T-helper 2 cell treated with Interferon-gamma antibody and Interleukin-4, amounts not matched to agents 100 ng/mL and 5 ng/mL, for 36 hours (primary cell): Measurements from ENCODE around the gene NR3C1. TPM values are rescaled to one million over a fixed set of nuclear protein-coding genes. Genes with fewer than 3 reads are reported as not detected.

Experiments
- intact Hi-C: fragments of 100-400 bp; cut with micrococcal nuclease; formaldehyde crosslinking; loops from one replicate; pipeline ENCODE4 v1.15.1; 2023
- total RNA-seq: library from RNA; stranded (reverse); gene quantifications from 2 replicates; pipeline ENCODE4 v1.2.3, GENCODE V29; 2022

Gene NR3C1
- 50.7 and 51.2 TPM in 2 replicates for total RNA-seq

DNA sequence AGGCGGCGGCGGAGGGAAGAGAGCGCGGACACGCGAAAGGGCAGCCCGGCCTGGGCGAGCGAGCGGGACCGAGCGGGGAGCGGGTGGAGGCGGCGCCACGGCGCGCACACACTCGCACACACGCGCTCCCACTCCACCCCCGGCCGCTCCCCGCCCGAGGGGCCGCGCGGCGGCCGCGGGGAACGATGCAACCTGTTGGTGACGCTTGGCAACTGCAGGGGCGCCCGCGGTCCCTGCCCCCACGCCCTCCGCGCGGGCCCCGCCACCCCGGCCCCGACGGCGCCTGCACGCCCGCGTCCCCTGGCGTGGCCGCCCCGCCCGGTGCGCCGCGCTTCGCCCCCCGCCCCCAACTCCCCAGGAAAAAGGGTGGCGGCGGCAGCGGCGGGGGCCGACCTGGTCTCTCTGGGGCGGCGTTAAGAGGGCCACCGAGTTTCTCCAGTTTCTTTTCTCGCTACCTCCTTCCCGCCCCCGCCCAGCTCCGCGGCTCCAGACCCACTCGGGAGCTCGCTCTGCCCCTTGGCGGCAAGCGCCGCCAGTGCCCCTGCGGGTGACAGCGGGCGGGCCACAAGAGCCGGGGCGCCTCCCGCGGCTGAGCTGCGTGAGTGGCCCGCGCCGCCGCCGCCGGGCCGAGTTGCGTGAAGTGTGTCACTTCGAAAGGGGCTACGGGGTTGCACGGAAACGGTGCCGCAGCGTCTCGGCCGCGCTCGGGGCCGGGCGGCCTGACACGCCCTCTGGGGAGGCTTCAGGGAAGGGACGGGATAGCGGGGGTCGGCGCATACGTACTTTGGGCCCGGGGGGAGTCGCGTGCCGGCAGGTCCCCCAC, at the start of gene NR3C1:
TSS of gene NR3C1 (minus strand) at position 94 of the 823 bp plus-strand sequence. CDS start 2,847 bp downstream, outside the sequence.
- intact Hi-C loops, result loop anchor here (1.0 to 5.0 kb wide), 14 partner anchors 30 to 786 kb away; partner anchors contain the start of gene ARHGAP26

GRCh38 chr5:143449772-143450171, 46.3 kb upstream of the NR3C1 start:
- intact Hi-C loops, result no loop called here

GRCh38 chr5:143448518-143448917, 45.0 kb upstream of the NR3C1 start:
- intact Hi-C loops, result no loop called here

- intact Hi-C loops, result no loop called here
These were observed 44.5 kb upstream of the NR3C1 start for GRCh38 chr5:143447983-143448382.

GRCh38 chr5:143446535-143447226, 43.2 kb upstream of the NR3C1 start:
- intact Hi-C loops, result no loop called here

DNA sequence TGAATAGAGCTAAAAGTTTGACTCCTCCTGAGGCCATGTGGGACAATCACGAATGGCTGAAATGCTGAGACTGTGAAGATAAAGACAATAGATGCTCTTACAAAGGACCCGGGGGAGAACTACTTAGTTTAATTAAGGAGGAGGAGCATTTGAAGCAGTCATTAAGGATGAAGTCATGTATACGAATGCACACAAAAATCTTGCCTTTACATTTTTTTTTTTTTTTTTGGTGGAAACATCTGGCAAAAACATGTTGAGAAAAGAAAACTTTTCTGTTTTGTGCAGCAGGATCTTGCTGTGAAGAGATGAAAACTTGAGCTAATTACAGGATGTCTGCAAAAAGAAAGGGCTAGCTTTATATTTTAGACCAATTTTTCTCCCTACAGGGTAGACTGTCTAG, 42.3 kb upstream of the NR3C1 start:
- intact Hi-C loops, result no loop called here

- intact Hi-C loops, result no loop called here
These were observed 39.8 kb upstream of the NR3C1 start for GRCh38 chr5:143443330-143443729.

- intact Hi-C loops, result no loop called here
These were observed 38.9 kb upstream of the NR3C1 start for GRCh38 chr5:143442385-143442784.

DNA sequence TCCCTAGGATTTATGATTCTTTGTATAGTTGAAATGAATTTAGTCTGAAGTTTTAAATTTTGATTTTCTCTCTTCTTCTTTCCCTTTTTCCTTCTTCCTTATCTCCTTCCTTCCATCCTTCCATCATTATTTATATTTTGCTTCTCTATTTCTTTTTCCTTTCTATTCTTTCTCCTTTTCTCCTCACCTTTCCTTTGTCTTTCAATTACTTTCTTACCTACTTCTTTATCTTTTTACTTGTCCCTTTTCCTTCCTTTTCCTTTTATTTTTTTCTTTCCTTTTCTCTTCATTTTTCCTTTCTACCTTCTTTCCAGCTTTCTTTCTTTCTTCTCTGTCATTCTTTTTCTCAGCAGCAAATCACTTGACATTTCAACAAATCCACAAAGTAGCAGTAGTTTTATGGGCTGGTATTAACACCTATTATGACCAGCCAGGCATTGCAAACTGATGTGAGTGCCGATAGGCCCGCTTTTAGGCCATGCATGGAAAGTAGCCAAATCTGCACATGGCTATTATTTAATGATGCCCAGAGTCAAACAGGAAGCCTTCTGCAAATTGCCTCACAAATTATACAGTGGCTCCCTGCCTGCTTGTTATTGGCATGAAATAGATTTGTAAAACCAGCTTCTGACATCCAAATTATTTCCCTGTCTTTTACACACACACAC, 37.1 kb upstream of the NR3C1 start:
- intact Hi-C loops, result no loop called here

GRCh38 chr5:143437666-143438273, 34.3 kb upstream of the NR3C1 start:
- intact Hi-C loops, result loop anchor here (10.0 kb wide), 2 partner anchors 167 to 387 kb away; no protein-coding TSS in a partner anchor

DNA sequence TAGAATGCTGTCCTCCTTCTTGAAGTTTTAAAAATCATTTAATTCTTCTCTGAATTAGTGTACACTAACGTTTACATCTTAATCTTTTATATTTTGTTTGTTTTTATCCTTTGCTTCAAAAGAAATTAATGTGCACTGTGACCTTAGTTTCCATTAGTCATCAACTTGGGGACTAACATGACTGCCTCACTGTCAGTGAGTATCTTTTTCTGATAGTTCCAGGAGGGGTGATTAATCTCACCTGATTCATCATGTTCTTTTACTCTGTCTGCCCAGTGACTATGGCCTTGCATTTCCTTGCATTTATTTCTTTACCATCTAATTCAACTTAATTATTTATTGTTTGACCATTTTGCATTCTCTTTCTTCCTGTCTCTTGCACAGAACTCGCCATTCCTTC, 33.4 kb upstream of the NR3C1 start:
- intact Hi-C loops, result loop anchor here (10.0 kb wide), 2 partner anchors 168 to 388 kb away; no protein-coding TSS in a partner anchor

DNA sequence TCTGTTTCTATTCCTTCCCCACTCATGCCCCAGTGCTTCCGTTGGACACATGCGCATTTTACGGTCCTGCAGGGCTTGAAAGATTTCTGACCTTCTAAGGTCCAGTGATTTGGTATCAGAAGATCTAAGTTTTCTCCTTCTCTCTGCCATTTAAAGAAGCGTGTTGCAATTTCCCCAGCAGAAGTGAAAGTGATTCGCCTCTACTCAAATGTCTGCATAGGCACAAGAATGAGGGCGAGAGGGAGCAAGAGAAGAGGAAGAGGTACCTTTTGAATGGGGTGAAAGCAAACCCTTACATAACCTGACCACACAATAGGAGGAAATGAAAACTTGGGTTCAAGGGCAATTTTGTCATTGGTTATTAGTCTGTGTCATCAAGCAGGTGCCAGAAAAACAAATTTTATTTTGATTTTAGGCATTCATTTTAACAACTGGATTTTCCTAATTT, 31.7 kb upstream of the NR3C1 start:
- intact Hi-C loops, result loop anchor here (10.0 kb wide), 2 partner anchors 170 to 390 kb away; no protein-coding TSS in a partner anchor

GRCh38 chr5:143434261-143435209, 31.0 kb upstream of the NR3C1 start:
- intact Hi-C loops, result loop anchor here (1.0 to 10.0 kb wide), 3 partner anchors 30 to 390 kb away; no protein-coding TSS in a partner anchor

DNA sequence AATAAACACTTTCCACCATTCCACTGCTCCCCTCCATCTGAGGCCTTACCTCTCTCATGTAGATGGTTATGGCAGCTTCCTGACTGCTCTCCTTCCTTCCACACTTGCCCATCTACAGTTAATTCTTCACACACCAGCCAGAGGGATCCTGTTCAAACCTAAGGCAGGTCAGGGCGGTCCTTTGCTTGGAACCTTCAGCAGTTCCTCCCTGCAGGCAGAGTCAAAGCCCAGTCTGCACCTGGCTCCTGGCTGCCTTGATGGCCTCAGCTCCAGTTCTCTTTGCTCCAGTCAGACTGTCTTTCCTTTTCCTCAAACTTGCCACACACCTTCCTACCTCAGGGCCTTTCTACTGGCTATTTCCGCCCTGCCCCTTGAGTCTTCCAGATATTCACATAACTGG, 30.2 kb upstream of the NR3C1 start:
- intact Hi-C loops, result loop anchor here (1.0 to 10.0 kb wide), 4 partner anchors 23 to 391 kb away; no protein-coding TSS in a partner anchor

DNA sequence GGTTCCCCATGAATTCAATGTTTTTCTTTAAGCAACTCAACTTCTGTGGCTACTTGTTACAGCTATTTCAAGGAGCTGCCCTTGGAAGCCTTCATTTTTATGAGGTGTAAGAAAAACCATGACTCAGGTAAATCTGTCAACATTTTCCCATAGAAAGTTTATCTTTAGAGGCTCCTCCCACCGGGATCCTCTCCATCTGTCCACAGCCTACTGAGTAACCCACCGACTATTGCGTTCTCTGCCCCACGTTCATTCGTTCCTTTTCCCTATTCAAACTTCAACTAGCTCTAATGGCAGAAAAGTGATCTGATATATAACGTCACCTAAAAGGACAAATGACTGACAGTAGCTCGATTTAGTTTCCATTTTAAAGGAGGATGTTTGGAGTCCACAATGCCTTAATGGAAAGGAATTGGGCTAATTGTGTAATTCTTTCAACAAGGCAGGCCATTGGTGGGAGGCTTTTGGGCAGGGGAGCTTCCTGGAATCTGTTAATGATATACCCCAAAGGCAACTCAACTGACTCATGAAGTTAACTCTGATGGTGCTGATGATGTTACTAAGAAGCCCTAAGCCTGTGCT, 29.3 kb upstream of the NR3C1 start:
- intact Hi-C loops, result loop anchor here (2.0 to 10.0 kb wide), 3 partner anchors 22 to 392 kb away; no protein-coding TSS in a partner anchor

DNA sequence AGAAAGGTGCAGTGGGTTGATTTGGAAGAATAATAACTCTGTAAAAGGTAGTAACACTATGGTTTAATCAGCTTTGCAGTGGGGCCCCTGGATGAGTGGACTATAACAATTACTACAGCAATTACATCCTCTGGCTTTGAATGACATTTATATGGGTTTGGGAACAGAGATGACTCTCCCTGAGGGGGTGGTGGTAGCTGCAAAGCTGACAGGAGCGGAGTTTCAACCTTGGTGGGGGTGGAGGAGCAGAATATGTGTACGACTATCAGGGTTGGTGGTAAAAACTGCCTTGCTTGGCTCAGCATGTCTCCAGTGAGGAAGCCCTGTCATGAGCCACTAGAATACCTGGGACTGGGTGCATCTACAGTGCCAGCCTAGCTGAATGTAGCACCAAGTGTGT, 28.3 kb upstream of the NR3C1 start:
- intact Hi-C loops, result loop anchor here (2.0 to 10.0 kb wide), 3 partner anchors 21 to 393 kb away; no protein-coding TSS in a partner anchor

DNA sequence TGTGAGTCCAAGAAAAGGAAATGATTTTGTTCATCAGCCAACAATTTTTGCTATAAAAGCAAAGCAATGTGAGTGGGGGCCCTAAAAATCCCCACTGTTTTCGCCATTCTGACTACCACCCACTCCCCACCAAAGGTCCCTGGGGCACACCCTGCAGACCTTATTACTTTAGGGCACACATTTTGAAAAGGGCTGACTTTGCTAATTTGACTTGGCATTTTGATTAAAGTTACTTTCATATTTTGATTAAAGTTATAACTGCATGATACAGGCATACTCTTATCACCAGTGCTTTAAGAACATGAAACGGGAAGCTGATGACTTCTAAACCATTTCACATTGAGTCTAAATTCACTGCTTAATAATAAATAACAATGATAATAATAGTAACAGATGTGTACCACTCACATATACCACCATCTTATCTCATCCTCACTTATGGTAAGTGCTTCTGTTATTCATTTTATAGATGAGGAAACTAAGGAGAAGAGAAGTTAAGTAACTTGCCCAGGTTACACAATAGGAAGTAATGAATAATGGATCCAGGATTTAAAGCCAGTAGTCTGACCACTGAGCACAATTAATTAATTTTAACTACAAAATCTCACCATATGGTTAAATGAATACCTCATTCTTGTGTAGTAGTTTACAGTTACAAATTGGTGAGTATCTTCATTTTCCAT, 25.4 kb upstream of the NR3C1 start:
- intact Hi-C loops, result no loop called here

DNA sequence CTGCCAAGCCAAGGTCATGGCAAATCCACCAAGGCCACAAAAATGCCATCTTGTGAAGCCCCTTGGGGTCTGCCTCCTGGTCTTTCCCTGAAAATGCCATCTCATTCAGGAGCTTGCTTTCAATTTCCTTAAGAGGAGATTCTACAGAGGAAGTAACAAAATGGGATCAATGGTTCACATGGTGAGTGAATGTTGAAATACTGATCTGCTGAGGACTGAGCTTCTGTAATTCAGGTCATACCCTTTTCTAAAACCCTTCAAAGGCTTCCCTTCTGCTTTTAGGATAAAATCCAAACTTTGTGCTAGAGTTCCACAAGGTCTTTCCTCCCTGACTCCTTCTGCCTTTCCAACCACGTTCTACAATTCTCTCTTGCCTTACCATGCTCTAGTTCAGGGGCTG, 24.7 kb upstream of the NR3C1 start:
- intact Hi-C loops, result no loop called here
